ENCODE measurements around the gene PSEN1. TPM values are rescaled to one million over a fixed set of nuclear protein-coding genes. Genes with fewer than 3 reads are reported as not detected.

PSEN1 gene
- total RNA-seq, 4 donors from 2014 or later, result 39.6 to 77.6 (median 47.4) TPM

GRCh38 chr14:73142216-73142615, 5.9 kb downstream of the PSEN1 start:
- Histone ChIP-seq H3K27ac (peak overlapping the region in 3 of 4 donors; percentile 42 to 81 (median 70)), H3K4me3 (no peak overlapping the region), H3K4me1 (peaks cover 0 to 71% (median 20%) of the 10 kb centered on the region in 4 donors), H3K9me3 (no peaks in the 10 kb centered on the region), H3K36me3 (no peaks in the 10 kb centered on the region), H3K27me3 (no peaks in the 10 kb centered on the region)
- WGBS, 2 donors, result 48 to 55% methylated on average over 2 of the region's 2 CpGs
- DNase-seq (ENCODE audit: low spot score in 2 of 2), result no peak
- TF ChIP-seq POLR2A (IDR thresholded peaks at IDR 0.05), result no peak
- TF ChIP-seq EP300 (IDR thresholded peaks at IDR 0.05), result no peak
- TF ChIP-seq CTCF (IDR thresholded peaks at IDR 0.05), result no peak

- Histone ChIP-seq H3K4me1 (peaks cover 0 to 69% (median 16%) of the 10 kb centered on the region in 4 donors), H3K27me3 (no peaks in the 10 kb centered on the region), H3K36me3 (peaks cover 0 to 2% (median 0%) of the 10 kb centered on the region in 3 donors), H3K4me3 (no peak overlapping the region), H3K27ac (peak overlapping the region in 3 of 4 donors; percentile 42 to 81 (median 70)), H3K9me3 (no peaks in the 10 kb centered on the region)
- WGBS, 2 donors, result 24 to 27% methylated on average over 5 of the region's 5 CpGs
- no peak for TF ChIP-seq POLR2A (IDR thresholded peaks at IDR 0.05)
- TF ChIP-seq EP300 (IDR thresholded peaks at IDR 0.05), result no peak
- TF ChIP-seq CTCF (IDR thresholded peaks at IDR 0.05), result no peak
- DNase-seq (ENCODE audit: low spot score in 2 of 2), result no peak
These were observed 6.7 kb downstream of the PSEN1 start for GRCh38 chr14:73143003-73143402.

GRCh38 chr14:73143617-73144016, 7.3 kb downstream of the PSEN1 start:
- H3K36me3 ChIP-seq, result peaks cover 0 to 8% (median 0%) of the 10 kb centered on the region in 3 donors
- no peaks in the 10 kb centered on the region for H3K27me3 ChIP-seq
- no peaks in the 10 kb centered on the region for H3K9me3 ChIP-seq
- no peak for DNase-seq (ENCODE audit: low spot score in 2 of 2)
- TF ChIP-seq CTCF (IDR thresholded peaks at IDR 0.05) (no peak), EP300 (IDR thresholded peaks at IDR 0.05) (no peak), POLR2A (IDR thresholded peaks at IDR 0.05) (no peak)
- H3K4me3 ChIP-seq, result no peak overlapping the region
- peaks cover 0 to 64% (median 16%) of the 10 kb centered on the region in 4 donors for H3K4me1 ChIP-seq
- 86 to 89% methylated on average over 3 of the region's 3 CpGs for WGBS, 2 donors
- peak overlapping the region in 3 of 4 donors; percentile 42 to 81 (median 70) for H3K27ac ChIP-seq

GRCh38 chr14:73145371-73145770, 9.1 kb downstream of the PSEN1 start:
- Histone ChIP-seq H3K4me3 (no peak overlapping the region), H3K36me3 (peaks cover 0 to 25% (median 7%) of the 10 kb centered on the region in 3 donors), H3K27me3 (no peaks in the 10 kb centered on the region), H3K4me1 (peaks cover 0 to 64% (median 15%) of the 10 kb centered on the region in 4 donors), H3K9me3 (no peaks in the 10 kb centered on the region), H3K27ac (peak overlapping the region in 1 of 4 donors; percentile 45)
- DNase-seq (ENCODE audit: low spot score in 2 of 2), result no peak
- WGBS, 2 donors, result 84 to 90% methylated on average over 3 of the region's 3 CpGs
- TF ChIP-seq CTCF (IDR thresholded peaks at IDR 0.05) (no peak), POLR2A (IDR thresholded peaks at IDR 0.05) (no peak), EP300 (IDR thresholded peaks at IDR 0.05) (no peak)

- no peak for TF ChIP-seq EP300 (IDR thresholded peaks at IDR 0.05)
- TF ChIP-seq CTCF (IDR thresholded peaks at IDR 0.05), result no peak
- TF ChIP-seq POLR2A (IDR thresholded peaks at IDR 0.05), result no peak
- peaks cover 0 to 57% (median 12%) of the 10 kb centered on the region in 4 donors for H3K4me1 ChIP-seq
- DNase-seq (ENCODE audit: low spot score in 2 of 2), result no peak
- H3K27ac ChIP-seq, result no peak overlapping the region
- no peaks in the 10 kb centered on the region for H3K9me3 ChIP-seq
- 81 to 89% methylated on average over 3 of the region's 3 CpGs for WGBS, 2 donors
- no peak overlapping the region for H3K4me3 ChIP-seq
- peaks cover 0 to 33% (median 7%) of the 10 kb centered on the region in 3 donors for H3K36me3 ChIP-seq
- H3K27me3 ChIP-seq, result no peaks in the 10 kb centered on the region
These were observed 9.8 kb downstream of the PSEN1 start for GRCh38 chr14:73146111-73146510.

Measured in tibial nerve (tissue), 4 donors.